ENCODE results near the gene MRPS5. TPM values are rescaled to one million over a fixed set of nuclear protein-coding genes. Genes with fewer than 3 reads are reported as not detected.
"Not testable (repeated sequence)": the region's sequence is repeated elsewhere in the genome, so short reads cannot be mapped to it uniquely, and the experiment has no call there.

MRPS5 gene
- total RNA-seq, 1 donor from 2014 or later: 57.4 TPM

DNA sequence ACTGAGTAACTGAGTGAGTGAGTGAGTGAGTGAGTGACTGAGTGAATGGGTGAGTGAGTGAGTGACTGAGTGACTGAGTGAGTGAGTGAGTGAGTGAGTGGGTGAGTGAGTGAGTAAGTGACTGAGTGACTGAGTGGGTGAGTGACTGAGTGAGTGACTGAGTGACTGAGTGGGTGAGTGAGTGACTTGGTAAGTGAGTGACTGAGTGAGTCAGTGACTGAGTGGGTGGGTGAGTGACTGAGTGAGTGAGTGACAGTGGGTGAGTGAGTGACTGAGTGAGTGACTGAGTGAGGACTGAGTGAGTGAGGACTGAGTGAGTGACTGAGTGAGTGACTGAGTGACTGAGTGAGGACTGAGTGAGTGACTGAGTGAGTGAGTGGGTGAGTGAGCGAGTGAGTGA is 82.2 kb downstream of the MRPS5 start:
- TF ChIP-seq, protein P1, sequence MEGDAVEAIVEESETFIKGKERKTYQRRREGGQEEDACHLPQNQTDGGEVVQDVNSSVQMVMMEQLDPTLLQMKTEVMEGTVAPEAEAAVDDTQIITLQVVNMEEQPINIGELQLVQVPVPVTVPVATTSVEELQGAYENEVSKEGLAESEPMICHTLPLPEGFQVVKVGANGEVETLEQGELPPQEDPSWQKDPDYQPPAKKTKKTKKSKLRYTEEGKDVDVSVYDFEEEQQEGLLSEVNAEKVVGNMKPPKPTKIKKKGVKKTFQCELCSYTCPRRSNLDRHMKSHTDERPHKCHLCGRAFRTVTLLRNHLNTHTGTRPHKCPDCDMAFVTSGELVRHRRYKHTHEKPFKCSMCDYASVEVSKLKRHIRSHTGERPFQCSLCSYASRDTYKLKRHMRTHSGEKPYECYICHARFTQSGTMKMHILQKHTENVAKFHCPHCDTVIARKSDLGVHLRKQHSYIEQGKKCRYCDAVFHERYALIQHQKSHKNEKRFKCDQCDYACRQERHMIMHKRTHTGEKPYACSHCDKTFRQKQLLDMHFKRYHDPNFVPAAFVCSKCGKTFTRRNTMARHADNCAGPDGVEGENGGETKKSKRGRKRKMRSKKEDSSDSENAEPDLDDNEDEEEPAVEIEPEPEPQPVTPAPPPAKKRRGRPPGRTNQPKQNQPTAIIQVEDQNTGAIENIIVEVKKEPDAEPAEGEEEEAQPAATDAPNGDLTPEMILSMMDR (IDR thresholded peaks at IDR 0.05; ENCODE audit: insufficient read depth, low read depth, low read length): no peak
- TF ChIP-seq EZH2 (IDR thresholded peaks at IDR 0.05; ENCODE audit: insufficient read depth, low read length): no peak

DNA sequence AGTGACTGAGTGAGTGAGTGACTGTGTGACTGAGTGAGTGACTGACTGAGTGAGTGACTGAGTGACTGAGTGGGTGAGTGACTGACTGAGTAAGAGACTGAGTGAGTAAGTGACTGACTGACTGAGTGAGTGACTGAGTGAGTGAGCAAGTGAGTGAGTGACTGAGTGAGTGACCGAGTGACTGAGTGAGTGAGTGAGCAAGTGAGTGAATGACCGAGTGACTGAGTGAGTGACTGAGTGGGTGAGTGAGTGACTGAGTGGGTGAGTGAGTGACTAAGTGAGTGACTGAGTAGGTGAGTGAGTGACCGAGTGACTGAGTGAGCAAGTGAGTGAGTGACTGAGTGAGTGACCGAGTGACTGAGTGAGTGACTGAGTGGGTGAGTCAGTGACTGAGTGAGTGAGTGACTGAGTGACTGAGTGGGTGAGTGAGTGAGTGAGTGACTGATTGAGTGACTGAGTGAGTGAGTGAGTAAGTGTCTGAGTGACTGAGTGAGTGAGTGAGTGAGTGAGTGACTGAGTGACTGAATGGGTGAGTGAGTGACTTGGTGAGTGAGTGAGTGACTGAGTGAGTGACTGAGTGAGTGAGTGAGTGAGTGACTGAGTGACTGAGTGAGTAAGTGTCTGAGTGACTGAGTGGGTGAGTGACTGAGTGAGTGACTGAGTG is 82.8 kb downstream of the MRPS5 start:
- no peak overlapping the region for H2AFZ ChIP-seq (ENCODE audit: low read depth, low read length)
- no peaks in the 10 kb centered on the region for H3K4me1 ChIP-seq (ENCODE audit: insufficient read depth, low read length)
- Mint-ChIP-seq H3K4me1 (ENCODE audit: low read depth, unreplicated experiment) (peaks cover 23% of the 10 kb centered on the region), H3K36me3 (ENCODE audit: low read depth, unreplicated experiment) (peaks cover 2% of the 10 kb centered on the region), H3K9me3 (ENCODE audit: unreplicated experiment) (peaks cover 5% of the 10 kb centered on the region), H3K27ac (ENCODE audit: unreplicated experiment) (no peak overlapping the region), H3K4me3 (ENCODE audit: unreplicated experiment) (no peak overlapping the region), H3K27me3 (ENCODE audit: low read depth, unreplicated experiment) (peaks cover 14% of the 10 kb centered on the region)
- H3K4me3 ChIP-seq (ENCODE audit: insufficient read depth, low read depth, low read length): no peak overlapping the region
- DNase-seq (ENCODE audit: low read depth) (no peak), FAIRE-seq (no peak)
- H4K20me1 ChIP-seq (ENCODE audit: insufficient read depth, low read length): peaks cover 14% of the 10 kb centered on the region
- H3K9ac ChIP-seq (ENCODE audit: low read length): no peak overlapping the region
- H3K79me2 ChIP-seq (ENCODE audit: insufficient read depth, low read length): no peaks in the 10 kb centered on the region
- no peaks in the 10 kb centered on the region for H3K9me3 ChIP-seq (ENCODE audit: insufficient read depth, low read depth, low read length)
- H3K27ac ChIP-seq (ENCODE audit: low read depth, low read length): no peak overlapping the region
- H3K36me3 ChIP-seq (ENCODE audit: insufficient read depth, low read length): no peaks in the 10 kb centered on the region
- H3K4me2 ChIP-seq (ENCODE audit: low read length): no peak overlapping the region
- peaks cover 3% of the 10 kb centered on the region for H3K27me3 ChIP-seq (ENCODE audit: insufficient read depth, low read length)
- TF ChIP-seq, protein P1 (IDR thresholded peaks at IDR 0.05; ENCODE audit: insufficient read depth, low read depth, low read length): no peak
- no peak for TF ChIP-seq EZH2 (IDR thresholded peaks at IDR 0.05; ENCODE audit: insufficient read depth, low read length)

More for the DNA sequence above, 82.2 kb downstream of the MRPS5 start:
- Mint-ChIP-seq H3K27me3 (ENCODE audit: low read depth, unreplicated experiment) (peaks cover 8% of the 10 kb centered on the region), H3K36me3 (ENCODE audit: low read depth, unreplicated experiment) (peaks cover 2% of the 10 kb centered on the region), H3K27ac (ENCODE audit: unreplicated experiment) (no peak overlapping the region), H3K4me3 (ENCODE audit: unreplicated experiment) (no peak overlapping the region), H3K4me1 (ENCODE audit: low read depth, unreplicated experiment) (peaks cover 28% of the 10 kb centered on the region), H3K9me3 (ENCODE audit: unreplicated experiment) (peaks cover 5% of the 10 kb centered on the region)
- Histone ChIP-seq H2AFZ (ENCODE audit: low read depth, low read length) (no peak overlapping the region), H3K4me2 (ENCODE audit: low read length) (no peak overlapping the region), H3K4me1 (ENCODE audit: insufficient read depth, low read length) (no peaks in the 10 kb centered on the region), H3K27me3 (ENCODE audit: insufficient read depth, low read length) (peaks cover 3% of the 10 kb centered on the region), H3K4me3 (ENCODE audit: insufficient read depth, low read depth, low read length) (no peak overlapping the region), H3K9me3 (ENCODE audit: insufficient read depth, low read depth, low read length) (no peaks in the 10 kb centered on the region), H3K27ac (ENCODE audit: low read depth, low read length) (no peak overlapping the region), H3K36me3 (ENCODE audit: insufficient read depth, low read length) (no peaks in the 10 kb centered on the region), H4K20me1 (ENCODE audit: insufficient read depth, low read length) (peaks cover 14% of the 10 kb centered on the region), H3K9ac (ENCODE audit: low read length) (no peak overlapping the region), H3K79me2 (ENCODE audit: insufficient read depth, low read length) (no peaks in the 10 kb centered on the region)
- no peak for DNase-seq (ENCODE audit: low read depth)
- no peak for FAIRE-seq

DNA sequence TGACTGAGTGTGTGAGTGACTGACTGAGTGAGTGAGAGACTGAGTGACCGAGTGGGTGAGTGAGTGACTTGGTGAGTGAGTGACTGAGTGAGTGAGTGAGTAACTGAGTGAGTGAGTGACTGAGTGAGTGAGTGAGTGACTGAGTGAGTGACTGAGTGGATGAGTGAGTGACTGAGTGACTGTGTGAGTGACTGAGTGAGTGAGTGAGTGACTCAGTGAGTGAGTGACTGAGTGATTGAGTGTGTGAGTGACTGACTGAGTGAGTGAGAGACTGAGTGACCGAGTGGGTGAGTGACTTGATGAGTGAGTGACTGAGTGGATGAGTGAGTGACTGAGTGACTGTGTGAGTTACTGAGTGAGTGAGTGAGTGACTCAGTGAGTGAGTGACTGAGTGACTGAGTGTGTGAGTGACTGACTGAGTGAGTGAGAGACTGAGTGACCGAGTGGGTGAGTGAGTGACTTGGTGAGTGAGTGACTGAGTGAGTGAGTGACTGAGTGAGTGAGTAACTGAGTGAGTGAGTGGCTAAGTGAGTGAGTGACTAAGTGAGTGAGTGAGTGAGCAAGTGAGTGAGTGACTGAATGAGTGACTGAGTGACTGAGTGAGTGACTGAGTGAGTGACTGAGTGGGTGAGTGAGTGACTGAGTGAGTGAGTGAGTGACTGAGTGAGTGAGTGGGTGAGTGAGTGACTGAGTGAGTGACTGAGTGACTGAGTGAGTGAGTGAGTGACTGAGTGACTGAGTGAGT is 83.6 kb downstream of the MRPS5 start:
- DNase-seq (ENCODE audit: low read depth); H3K36me3 Mint-ChIP-seq (ENCODE audit: low read depth, unreplicated experiment); H3K4me1 ChIP-seq (ENCODE audit: insufficient read depth, low read length); H2AFZ ChIP-seq (ENCODE audit: low read depth, low read length); H3K4me3 Mint-ChIP-seq (ENCODE audit: unreplicated experiment); H3K79me2 ChIP-seq (ENCODE audit: insufficient read depth, low read length); H3K27me3 ChIP-seq (ENCODE audit: insufficient read depth, low read length); H3K9ac ChIP-seq (ENCODE audit: low read length); H3K27ac Mint-ChIP-seq (ENCODE audit: unreplicated experiment); H3K9me3 ChIP-seq (ENCODE audit: insufficient read depth, low read depth, low read length); H3K9me3 Mint-ChIP-seq (ENCODE audit: unreplicated experiment); H3K4me2 ChIP-seq (ENCODE audit: low read length); H3K27ac ChIP-seq (ENCODE audit: low read depth, low read length); H3K4me3 ChIP-seq (ENCODE audit: insufficient read depth, low read depth, low read length); H3K36me3 ChIP-seq (ENCODE audit: insufficient read depth, low read length); FAIRE-seq: not testable (repeated sequence)
- Mint-ChIP-seq H3K4me1 (ENCODE audit: low read depth, unreplicated experiment) (peaks cover 19% of the 10 kb centered on the region), H3K27me3 (ENCODE audit: low read depth, unreplicated experiment) (peaks cover 19% of the 10 kb centered on the region)
- peaks cover 14% of the 10 kb centered on the region for H4K20me1 ChIP-seq (ENCODE audit: insufficient read depth, low read length)

Data from astrocyte (in vitro differentiated cells and primary cell).